ENCODE results near the gene DENND1C.
"Not testable (repeated sequence)": the region's sequence is repeated elsewhere in the genome, so short reads cannot be mapped to it uniquely, and the experiment has no call there.

DENND1C gene

DNA sequence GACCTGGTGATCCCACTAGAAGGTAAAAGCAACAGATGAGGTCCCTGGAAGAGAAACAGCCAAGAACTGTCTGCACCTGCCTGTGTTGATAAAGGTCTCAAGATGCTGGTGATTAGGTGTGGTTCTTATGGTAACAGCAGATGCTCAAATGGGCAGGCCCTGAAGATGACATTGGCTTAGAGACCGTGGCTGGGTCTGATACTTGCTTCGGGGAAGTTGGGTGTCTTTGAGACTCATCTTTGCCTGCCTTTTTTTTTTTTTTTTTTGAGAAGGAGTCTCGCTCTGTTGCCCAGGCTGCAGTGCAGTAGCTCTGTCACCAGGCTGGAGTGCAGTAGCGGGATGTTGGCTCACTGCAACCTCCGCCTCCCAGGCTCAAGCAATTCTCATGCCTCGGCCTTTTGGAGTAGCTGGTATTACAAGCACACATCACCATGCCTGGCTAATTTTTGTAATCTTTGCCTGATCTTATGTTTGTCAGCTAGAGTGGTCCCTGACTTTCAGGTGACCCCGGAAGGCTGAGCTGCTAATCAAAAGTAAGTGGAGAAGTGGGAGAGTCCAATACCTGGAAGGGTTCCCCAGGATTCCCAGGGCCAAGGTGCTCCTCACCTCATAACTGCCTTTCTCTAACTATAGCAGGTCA lies 29.9 kb downstream of the DENND1C start:
- no peak for DNase-seq

DNA sequence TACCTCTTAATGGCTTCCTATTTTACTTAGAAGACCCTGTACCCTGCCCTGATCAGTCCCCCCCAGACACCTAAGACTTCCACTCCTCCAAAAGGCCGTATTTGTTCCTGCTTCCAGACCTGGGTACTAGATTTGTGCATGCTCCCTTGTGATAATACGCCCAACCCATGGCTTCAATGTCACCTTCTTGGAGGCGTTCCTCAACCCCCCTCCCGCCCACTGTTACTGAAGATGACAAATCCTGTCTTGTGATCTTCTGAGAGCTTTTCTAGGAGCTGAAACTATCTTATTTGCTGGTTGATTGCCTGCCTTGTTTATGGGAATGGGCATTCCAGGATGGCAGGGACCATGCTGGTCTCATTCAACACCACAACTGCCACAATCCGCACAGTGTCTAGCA lies 31.4 kb downstream of the DENND1C start:
- no peak for DNase-seq

DNA sequence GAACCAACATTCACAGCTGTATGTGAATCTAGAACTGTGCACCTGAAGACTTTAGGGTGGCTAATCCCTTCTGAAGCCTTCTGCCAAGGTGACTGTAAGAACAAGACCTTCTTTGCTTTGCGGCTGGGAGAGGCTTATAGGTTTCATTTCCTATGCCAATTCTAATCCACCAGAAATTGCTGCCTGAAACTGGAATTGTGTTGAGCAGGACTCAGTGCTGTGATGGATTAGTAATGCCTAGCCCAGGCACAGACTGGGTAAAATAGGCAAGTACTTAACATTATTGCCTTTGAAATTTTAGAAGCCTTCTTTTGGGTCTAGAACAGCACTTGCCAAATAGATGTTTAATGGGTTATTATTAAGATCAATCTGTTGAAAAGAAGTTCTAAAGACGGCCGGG lies 33.5 kb downstream of the DENND1C start:
- DNase-seq: no peak

DNA sequence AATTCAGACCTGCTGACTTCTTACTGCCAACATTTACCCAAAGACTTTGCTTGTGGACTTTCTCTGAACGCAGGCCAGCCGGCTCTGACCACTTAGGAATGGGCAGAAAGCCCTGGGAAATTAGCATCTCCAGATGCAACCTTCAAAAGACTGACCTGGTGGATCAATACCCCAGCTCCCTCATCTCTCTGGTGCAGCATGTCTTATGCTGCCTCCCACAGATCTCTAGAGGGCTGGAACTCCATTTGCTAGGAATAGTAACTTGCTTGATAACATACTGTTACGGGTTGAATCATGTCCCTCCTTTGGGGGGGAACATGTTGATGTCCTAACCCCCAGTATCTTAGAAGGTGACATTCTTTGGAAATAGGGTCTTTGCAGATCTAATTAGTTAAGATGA lies 35.1 kb downstream of the DENND1C start:
- DNase-seq: no peak

DNA sequence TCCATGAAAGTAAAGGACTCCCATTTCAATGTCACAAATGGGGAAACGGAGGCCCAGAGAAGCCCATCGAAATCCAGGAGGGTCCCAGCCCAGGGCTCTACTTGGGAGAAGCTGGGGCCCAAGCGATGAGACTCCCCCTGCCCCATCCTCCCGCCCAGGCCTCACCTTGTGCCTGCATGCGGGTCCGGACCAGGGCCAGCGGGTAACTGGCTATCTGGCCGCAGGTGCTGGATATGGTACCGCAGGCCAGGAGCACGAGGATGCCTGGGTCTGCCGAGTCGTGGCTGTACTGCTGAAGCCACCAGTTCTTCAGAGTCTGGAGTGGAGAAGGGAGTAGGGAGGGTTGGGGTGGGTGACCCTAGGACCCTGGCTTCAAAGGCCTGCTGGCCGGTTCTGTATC lies 37.6 kb downstream of the DENND1C start:
- DNase-seq: no peak

DNA sequence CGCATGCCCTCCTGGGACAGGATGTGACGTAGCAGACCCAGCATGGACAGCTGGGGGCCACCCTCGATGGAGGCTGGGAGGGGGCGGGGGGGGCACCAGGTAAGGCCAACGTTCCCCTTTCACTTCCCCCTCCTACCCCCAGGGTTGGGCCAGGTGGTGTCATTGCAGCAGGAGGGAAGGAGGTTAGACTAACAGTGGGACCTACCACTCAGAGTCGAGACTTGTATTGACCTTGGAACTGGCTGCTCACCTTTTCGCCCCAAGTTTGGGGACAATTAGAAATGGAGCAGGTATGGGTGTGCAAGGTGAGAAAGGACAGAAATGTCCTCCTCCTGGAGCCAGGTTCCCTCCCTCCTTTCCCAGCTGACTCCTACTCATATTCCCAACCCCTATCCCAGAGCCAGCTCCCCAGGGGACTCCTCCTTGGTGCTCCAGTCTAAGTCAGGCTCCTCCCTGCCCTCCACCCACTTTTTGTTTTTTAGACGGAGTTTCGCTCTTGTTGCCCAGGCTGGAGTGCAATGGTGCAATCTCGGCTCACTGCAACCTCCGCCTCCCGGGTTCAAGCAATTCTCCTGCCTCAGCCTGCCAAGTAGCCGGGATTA lies 39.4 kb downstream of the DENND1C start:
- no peak for DNase-seq

DNA sequence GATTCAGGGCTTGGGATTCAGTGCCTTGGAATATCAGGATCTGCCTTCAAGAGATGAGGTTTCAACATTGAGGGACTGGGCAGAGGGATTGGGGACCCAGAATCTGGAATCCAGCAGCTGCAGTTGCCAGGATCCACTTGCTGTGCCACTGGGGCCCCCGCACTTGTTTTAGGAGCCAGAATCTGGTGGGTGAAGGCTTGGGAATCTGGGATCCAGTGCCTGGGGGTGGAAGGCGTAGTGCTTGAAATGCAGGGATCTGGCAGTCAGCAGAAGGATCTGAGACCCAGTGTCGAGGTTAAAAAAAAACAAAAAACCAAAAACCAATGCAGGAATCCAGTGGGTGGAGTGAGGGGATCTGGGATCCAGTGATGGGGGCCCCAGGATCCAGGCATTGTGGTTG lies 40.7 kb downstream of the DENND1C start:
- DNase-seq: no peak

DNA sequence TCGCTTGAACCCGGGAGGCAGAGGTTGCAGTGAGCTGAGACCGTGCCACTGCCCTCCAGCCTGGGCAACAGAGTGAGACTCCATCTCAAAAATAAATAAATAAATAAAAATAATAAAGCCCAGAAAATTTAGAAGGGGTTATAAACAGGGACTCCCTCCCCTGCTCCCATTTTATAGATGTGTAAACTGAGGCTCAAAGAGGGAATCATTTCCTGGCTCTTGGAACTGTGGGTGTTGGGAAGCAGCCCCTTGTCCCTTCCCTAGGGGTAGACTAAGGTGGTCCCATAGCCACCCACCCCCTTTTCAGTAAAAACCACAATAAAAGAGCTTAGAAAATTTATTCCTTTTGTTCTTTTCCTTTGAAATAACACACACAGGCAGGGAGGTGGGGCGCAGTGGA lies 41.8 kb downstream of the DENND1C start:
- DNase-seq: no peak

DNA sequence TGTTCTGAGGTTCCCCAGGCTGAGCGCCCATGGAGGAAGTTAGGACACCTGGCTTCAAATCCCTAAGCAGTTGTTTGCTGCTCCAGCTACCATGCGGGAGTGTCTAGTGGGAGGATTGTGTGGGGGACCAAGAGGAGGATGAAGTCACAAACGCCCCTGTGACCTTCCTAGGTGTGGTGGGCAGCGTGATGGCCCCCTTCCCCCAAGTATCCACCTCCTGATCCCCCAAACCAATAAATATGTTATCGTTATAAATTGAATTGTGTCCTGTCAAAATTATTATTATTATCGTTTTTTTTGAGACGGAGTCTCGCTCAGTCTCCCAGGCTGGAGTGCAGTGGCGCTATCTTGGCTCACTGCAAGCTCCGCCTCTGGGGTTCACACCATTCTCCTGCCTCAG lies 47.9 kb downstream of the DENND1C start, which contains the start of gene SLC25A41:
SLC25A41 (minus strand) TSS at position 101 of the 400 bp plus-strand sequence; CDS start at position 31, 70 bp downstream.
- DNase-seq: no peak

DNA sequence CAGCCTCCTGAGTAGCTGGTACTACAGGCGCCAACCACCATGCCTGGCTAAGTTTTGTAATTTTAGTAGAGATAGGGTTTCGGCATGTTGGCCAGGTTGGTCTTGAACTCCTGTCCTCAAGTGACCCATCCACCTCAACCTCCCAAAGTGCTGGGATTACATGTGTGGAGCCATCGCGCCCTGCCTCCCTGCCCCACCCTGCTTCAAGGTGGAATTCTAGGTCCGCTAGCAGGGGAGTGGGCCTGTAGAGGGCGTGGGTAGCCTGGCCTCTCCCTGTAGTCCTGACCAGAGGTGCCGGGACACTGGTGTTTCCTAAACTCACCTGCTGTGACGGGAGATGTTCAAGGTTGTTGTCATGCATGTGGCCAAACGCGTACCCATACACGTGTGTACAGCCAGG lies 48.4 kb downstream of the DENND1C start:
- no peak for DNase-seq

DNA sequence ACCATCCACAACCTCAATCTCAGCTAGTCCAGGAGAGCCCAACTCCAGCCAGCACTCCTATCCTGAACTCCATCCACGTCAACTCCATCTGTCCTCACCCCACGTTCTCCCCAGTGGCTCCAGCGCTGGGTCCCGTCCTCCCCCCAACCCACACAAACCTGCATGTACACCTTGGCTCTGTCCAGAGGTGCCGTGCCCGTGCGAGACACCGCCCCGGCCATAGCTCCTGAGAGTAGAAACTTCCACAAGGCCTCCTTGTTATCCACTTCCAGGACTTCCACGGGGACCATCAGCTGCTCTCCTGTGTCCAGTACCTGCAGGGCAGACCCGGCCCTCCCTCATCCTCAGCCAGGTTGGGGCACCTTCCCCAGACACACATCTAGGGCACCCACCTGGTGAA lies 49.7 kb downstream of the DENND1C start:
- DNase-seq: no peak

DNA sequence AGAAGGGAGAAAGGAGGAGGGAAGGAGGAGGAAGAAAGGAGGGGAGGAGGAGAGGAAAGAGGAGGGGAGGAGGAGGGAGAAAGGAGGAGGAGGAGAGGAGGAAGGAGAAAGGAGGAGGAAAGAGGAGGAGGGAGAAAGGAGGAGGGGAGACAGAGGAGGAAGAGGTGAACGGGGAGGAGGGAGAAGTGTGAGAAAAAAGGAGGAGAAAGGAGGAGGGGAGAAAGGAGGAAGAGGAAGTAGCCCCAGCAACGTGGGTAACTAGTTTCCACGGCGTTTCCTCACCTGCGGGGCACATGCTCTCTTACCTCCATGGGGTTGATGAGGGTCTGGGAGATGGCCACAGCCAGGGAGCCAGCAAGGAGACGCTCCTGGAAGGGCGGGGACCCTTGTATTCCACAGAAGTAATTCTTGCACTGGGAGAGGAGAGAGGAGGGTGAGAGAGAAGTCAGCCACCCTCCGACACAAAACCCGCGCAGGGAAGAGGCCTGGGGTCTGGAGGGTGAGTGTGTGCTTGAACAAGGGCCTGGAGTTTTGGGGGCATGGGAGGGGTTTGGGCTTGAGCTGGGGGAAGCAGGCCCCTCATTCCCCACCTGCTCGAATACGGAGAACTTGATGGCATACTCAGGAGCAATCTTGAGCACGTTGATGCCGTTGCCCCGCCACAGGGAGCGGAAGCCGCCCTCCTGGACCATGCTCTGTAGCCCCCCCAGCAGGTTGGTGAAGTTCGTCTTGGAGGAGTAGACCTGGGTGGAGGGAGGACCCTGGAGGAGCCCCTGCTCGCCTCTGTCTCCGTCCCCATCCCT lies 52.0 kb downstream of the DENND1C start:
- DNase-seq: no peak

DNA sequence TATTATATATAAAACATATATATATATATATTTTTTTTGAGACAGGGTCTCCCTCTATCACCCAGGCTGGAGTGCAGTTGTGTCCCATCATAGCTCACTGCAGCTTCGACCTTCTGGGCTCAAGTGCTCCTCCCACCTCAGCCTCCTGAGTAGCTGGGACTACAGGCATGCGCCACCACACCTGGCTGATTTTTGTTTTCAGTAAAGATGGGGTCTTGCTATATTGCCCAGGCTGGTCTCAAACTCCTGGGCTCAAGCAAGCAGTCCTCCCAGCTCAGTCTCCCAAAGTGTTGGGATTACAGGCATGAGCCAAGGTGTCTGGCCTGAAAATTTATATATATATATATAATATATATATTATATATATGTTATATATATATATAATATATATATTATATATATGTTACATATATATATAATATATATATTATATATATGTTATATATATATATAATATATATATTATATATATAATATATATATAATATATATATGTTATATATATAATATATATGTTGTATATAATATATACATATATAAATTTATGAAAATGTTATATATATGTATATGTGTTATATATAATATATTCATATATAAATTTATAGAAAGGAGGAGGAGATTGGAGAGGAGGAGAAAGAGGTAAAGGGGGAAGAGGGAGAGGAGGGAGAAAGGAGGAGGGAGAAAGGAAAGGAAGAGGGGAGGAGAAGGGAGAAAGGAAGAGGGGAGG lies 52.7 kb downstream of the DENND1C start:
- DNase-seq: not testable (repeated sequence)

DNA sequence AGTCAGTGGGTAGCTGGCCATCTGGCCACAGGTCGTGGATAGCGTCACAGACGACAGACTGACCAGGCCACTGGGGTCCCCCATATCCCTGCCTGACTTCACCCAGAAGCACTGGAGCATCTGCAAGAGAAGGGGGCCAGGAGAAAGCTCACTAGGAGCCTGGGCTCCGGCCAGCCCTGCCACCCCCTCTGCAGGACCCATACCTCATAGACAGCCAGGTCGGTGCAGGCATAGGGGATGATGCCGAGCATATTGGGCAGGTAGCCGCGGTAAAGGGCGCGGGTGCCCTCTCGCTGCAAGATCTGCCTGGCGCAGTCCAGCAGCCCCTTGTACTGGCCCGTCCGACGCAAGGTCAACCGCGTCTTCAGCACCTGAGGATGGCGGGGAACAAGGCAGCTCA lies 54.5 kb downstream of the DENND1C start:
- DNase-seq: no peak

DNA sequence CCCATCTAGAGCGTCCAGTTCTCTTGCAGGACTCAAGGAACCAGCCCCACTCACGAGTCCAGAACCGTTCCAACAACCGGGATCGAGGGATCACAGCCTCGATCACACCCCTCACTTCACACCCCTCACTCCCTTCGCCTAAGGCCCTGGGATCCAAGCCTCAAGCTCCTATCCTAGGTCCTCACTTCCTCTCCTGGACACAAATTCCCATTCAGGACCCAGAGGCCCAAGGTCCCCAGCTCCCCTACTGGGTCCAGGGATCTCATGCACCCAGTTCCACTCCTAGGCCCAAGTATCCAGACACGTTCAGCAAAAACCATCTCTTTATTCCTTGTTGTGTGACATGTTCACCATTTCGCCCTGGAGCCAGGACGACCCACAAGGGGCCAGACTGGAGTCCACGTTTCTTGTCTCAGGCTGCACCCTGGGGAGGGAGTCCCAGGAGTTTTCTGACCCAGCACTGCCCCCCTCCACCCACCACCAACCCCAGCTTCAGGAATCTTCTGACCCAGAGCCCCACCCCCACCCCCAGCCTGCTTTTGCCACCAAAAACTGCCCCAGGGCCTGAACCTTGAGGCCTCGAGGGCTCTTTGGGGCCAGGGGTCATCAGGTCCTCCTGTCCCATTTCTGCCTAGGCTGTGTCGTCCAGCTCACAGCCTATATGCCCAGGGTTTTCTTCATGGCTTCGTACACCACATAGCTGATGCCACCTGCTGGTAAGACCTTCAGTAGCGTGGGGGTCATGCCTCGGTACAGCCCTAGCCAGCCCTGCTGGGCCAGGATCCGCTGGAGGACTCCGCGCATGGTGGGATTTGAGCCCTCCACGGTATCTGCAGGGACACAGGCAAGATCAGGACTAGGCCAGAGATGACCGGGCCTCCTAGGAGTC lies 55.6 kb downstream of the DENND1C start:
- peak; percentile 19 for DNase-seq

DNA sequence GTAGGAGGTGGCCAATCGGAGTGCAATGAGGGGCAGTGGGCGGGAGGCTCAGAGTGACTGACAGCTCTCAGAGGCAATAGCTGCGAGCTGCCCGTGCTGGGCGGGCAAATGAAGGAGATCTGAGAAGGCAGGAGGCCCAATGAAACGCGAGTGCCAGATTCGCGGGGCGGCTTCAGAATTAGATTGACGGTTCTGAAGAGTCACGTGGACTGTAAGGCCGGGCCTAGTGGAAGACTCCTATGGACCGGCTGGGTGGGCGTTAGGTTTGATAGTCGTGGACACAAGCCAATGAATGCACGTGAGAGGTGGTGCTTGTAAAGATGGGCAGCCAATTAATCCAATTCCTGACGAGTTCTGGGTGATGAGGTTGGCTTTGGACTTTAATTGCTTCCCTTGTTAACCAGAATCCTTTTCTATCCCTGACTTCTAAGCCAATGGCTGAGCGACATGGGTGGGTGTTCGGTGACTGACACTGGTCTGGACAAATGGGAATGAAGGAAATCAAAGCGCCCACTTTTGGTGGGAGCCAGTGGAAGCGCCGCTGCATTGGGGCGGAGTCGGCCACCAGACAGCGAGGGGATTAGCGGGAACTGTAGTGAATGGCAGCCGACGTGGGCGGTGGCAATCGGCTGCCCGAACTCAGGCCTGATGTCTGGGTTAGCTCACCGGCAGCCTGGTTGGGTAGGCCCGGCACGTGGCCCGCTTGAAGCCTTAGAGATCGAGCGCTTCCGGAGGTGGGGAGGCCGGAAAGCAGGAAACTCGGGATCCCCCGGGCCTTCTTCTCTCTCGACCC lies 56.5 kb downstream of the DENND1C start:
- peak; percentile 100 for DNase-seq

DNA sequence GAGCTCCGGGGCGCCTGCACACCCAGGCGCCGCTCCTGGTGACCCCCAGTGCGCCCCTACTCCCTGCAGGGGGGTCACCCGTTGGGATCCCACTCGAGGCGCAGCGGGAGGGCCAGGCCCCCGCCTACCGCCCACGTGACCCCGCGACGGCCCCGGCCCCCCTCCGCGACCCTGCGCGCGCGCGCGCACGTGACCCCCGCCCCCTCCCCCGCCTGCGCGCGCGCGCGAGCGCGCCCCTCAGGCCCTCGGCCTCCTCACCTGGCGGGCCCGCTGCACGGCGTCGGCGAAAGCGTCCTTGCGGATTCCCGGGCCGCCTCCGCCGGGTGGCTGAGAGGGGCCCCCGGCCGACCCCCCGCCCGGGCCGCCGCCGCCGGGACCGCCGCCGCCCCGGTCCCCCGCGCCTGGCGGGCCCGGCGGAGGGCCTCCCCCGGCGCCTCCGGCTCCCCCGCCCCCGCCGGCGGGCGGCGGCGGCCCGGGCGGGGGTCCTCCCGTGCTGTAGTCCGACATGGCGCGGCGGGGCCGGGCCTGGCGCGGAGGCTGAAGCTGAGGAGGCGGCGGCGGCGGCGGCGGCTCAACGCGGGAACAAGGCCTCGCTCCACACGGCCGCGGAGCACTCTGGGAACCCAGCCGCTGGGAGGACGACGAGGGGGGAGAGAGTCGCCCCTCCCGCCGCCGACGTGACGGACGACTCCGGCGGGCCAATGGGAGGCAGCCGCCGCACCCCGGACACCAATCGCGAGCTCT lies 57.2 kb downstream of the DENND1C start, which contains the start of gene KHSRP:
KHSRP (minus strand) TSS at position 617 of the 744 bp plus-strand sequence; CDS start at position 507, 110 bp downstream.
- peak; percentile 20 for DNase-seq

DNA sequence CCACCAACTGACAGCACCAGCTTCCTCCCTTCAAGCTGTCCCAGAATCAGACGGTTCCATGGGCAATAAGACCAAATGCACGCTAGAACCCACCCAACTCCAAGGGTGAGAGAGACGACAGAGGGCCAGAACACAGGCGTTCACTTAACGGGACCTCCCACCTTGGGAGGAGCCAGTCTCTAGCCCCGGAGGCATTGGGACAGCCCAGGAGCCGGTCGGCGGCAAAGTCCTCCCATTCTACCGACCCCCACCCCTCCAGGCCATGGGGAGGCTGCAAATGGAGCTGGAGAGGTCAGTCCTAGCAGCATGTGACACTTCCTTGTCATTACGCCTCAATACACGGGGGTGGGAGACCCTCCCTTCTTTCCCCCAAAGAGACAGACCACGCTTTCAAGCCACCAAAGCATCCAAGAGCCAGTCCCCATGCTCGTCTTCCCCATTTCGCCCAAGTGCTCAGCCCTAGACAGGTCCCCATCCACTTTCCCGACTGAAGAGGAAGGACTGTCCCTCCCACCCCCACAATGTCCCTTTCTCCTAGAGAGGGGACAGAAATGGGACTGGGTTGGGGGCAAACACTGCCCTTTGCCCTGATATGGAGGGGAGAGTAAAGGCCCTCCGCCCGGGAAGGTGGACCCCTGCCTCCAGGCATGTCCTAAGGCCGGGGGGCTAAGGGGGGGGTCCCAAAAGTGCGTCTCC lies 57.9 kb downstream of the DENND1C start:
- peak; percentile 49 for DNase-seq

DNA sequence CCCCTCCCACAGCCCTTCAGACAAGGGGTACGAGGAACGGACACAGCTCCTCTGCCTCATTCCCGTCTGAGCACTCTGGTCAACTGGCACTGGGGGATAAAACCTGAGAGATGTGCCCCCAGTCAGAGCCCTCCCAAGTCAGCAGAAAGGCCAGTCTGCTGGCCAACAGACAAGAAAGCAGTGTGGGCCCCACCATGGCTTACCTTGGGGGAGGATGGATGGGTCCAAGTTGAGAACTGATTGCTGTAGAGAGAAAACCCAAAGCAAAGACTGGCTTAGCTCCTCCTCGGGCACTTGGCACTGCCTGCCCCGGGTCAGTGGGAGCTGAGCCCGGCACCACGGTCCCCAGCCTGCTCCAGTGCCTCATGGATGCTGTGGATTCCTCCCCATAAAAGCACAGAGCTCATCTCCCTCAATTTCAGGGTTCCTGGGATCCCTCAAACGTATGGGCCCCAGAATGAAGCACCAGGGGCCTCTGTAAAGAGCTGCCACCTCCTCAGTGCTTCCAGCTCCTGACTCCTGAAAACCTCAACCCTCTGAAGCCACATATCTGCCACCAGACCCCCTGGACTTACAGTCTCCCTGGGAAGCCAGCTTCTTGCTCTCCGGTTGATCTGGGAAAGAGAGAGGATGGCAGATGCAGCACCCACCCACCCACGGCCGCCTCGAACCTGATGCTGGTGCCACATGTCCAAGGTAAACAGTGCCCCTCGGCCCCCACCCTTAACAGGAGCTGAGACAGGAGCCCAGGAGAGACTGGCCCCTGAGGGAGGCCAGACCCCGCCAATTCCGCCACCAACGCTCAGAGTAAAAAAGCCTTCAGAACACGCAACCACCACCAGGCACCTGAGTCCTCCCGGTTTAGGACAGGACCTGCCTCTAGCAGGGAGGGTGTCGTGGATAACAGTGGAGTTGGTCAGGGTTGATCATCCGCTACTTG lies 60.2 kb downstream of the DENND1C start:
- DNase-seq: no peak

Data from stimulated activated CD4-positive, alpha-beta T cell treated with anti-CD3 and anti-CD28 coated beads, Interleukin-1b, Interleukin-23, amount 100 ng/mL, for 48 hours (primary cell).